GM12873 (cell line): ENCODE results near the gene WDFY2.

ENCODE experiments used
- CTCF ChIP-seq: IDR thresholded peaks from 2 replicates; pipeline ENCODE4 v1.5.1; 2012; ENCODE audit warnings: low read depth, mild to moderate bottlenecking, moderate library complexity, low read length, control low read depth; ENCODE audit not compliant: insufficient read depth; ENCODE audit errors: missing control alignments

Gene WDFY2

GRCh38 chr13:51726446-51727193 is 142.4 kb downstream of the WDFY2 start:
- TF ChIP-seq CTCF: no peak

DNA sequence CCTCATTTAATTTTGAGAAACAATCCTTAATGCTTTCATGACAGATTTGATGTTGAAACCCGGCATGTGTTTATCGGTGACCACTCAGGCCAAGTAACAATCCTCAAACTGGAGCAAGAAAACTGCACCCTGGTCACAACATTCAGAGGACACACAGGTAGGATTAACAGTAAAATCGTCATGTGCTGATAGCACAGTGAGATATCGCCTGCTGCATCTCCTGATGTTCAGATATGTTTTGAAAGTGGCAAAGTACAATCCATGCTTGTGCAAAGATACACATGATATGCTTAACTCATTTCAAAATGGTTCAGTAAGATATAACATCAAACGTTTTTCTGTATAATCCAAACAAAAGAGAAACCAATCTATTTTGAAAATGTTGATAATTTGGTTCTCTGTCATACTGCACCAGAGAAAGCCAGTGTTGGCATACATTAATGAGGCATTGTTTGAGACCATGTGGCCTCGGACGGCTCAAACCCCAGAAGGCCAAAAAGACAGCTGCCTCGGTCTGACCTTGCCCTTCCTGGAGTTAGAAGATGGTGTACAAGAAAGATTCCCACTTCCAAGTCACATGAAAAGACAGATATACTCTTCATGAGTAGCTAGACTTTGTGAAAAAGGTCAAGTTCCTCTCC is 143.5 kb downstream of the WDFY2 start:
- TF ChIP-seq CTCF: no peak

DNA sequence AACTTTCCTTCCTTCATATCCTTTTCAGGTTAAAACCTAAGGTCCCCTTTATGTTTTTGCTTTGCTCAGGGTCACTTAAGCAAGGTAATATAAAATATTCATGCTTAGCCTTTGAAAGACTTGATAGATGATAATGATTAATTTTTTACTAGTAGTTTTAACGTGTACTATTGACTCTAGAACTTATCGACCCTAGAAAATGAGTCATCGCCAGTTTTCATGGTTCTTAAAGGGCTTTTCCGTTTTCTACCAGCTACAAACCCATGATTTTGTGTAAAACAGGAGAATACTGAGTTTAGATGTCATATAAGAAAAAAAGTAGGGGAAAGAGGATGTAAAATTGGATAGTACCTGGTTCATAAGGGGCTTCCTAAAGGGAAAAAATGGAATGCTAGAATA is 144.0 kb downstream of the WDFY2 start:
- TF ChIP-seq CTCF: no peak

DNA sequence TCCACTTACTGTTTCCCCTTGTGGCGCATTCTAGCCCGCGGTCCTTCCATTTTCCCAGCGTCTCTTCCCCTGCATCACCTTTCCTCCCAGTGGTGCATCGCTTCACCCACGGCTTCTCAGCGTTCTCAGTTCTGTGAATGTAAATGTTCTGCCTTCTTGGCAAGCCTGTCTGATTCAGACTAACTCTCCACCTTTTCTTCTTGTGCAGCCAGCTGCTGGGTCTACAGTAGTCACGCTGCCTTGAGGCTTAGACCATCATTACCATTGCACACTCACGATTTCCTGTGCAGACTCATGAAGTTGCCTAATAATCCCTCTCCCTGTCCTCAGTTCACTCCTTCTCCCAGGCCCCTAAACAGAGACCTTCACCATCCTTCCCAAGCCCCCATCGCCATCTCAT is 144.7 kb downstream of the WDFY2 start:
- TF ChIP-seq CTCF: no peak

GRCh38 chr13:51729866-51730553 is 145.7 kb downstream of the WDFY2 start:
- TF ChIP-seq CTCF: no peak

GRCh38 chr13:51730927-51731326 is 146.7 kb downstream of the WDFY2 start:
- no peak for TF ChIP-seq CTCF

- no peak for TF ChIP-seq CTCF
Observed at GRCh38 chr13:51731759-51732158, 147.5 kb downstream of the WDFY2 start.
